B cell (primary cell): ENCODE measurements around the gene IL26. TPM values are rescaled to one million over a fixed set of nuclear protein-coding genes. Genes with fewer than 3 reads are reported as not detected.

Experiments
- ATAC-seq: fragments of 200-7000 bp; cut with Tn5 transposase; one replicate; pipeline ENCODE4 v1.10.0; 2021; ENCODE audit warnings: low read depth, mild to moderate bottlenecking, moderate number of reproducible peaks, moderate library complexity
- CTCF ChIA-PET: fragments of 350-600 bp; sonication (Branson Sonifier 250); formaldehyde crosslinking; loops from one replicate; lab custom pipeline; 2021; ENCODE audit warnings: antibody characterized with exemption, inconsistent platforms; lab: Charles Lee
- POLR2A ChIA-PET: fragments of 350-600 bp; sonication (Branson Sonifier 250); formaldehyde crosslinking; loops from one replicate; lab custom pipeline; 2021; ENCODE audit warnings: antibody characterized with exemption; lab: Charles Lee
- DNase-seq: peaks from one replicate; pipeline ENCODE4 v3.0.0; 2013
- H2AFZ ChIP-seq: 2 replicates; pipeline ENCODE4 v1.6.1; 2012; ENCODE audit warnings: mild to moderate bottlenecking, low read depth, low read length; ENCODE audit not compliant: insufficient read depth, poor library complexity, severe bottlenecking
- H3K27ac ChIP-seq, 2 donors: 1 replicate in 1 of 2; 2 replicates in 1 of 2; pipeline ENCODE4 v1.5.1; 2012 to 2013; ENCODE audit warnings: low read length in 2 of 2, mild to moderate bottlenecking in 2 of 2, moderate library complexity in 1 of 2
- H3K27me3 ChIP-seq, 4 experiments: fragments of 200-600 bp in 1 of 4; sonication (generic) in 1 of 4; replicated peaks in 1 of 4; 1 replicate in 2 of 4; 2 replicates in 2 of 4; pipeline versions ENCODE4 v1.6.1 to v1.7.0; 2013 to 2016; ENCODE audit warnings: low read length in 3 of 4, mild to moderate bottlenecking in 2 of 4, mixed read lengths in 1 of 4, moderate library complexity in 1 of 4; ENCODE audit not compliant: insufficient read depth in 4 of 4, control insufficient read depth in 3 of 4; ENCODE audit errors: control extremely low read depth in 1 of 4
- H3K36me3 ChIP-seq, 2 experiments: replicated peaks in 1 of 2; 1 replicate in 1 of 2; 2 replicates in 1 of 2; pipeline versions ENCODE4 v1.6.1 to v1.7.1; 2013; ENCODE audit warnings: low read length in 1 of 2; ENCODE audit not compliant: insufficient read depth in 2 of 2, control insufficient read depth in 1 of 2; ENCODE audit errors: control extremely low read depth in 1 of 2, extremely low read depth in 1 of 2
- H3K4me1 ChIP-seq, 2 donors: fragments of 200-600 bp in 1 of 2; sonication (generic) in 1 of 2; 1 replicate in 1 of 2; 2 replicates in 1 of 2; pipeline versions ENCODE4 v1.5.1 to v1.6.1; 2013 to 2017; ENCODE audit warnings: low read length in 2 of 2; ENCODE audit not compliant: control insufficient read depth in 2 of 2, insufficient read depth in 2 of 2
- H3K4me2 ChIP-seq: replicated peaks from 2 replicates; pipeline ENCODE3; 2012; ENCODE audit warnings: mild to moderate bottlenecking, low read depth, low read length; ENCODE audit not compliant: poor library complexity, severe bottlenecking
- H3K4me3 ChIP-seq, 5 experiments: fragments of 200-600 bp in 1 of 5; sonication (generic) in 1 of 5; 1 replicate in 3 of 5; 2 replicates in 2 of 5; pipeline versions ENCODE4 v1.5.1 to v1.7.0; 2011 to 2016; ENCODE audit warnings: low read length in 4 of 5, mild to moderate bottlenecking in 4 of 5, low read depth in 2 of 5, control low read depth in 1 of 5, moderate library complexity in 1 of 5; ENCODE audit not compliant: insufficient read depth in 1 of 5; ENCODE audit errors: control extremely low read depth in 1 of 5, extremely low read depth in 1 of 5
- H3K79me2 ChIP-seq: fragments of 200-600 bp; sonication (generic); one replicate; pipeline ENCODE4 v1.6.0; 2016; ENCODE audit warnings: low read length; ENCODE audit not compliant: control insufficient read depth, insufficient read depth
- H3K9ac ChIP-seq: fragments of 200-600 bp; sonication (generic); 2 replicates; pipeline ENCODE4 v1.6.1; 2017; ENCODE audit warnings: mild to moderate bottlenecking, low read length, moderate library complexity
- H3K9me3 ChIP-seq, 3 donors: one replicate each; pipeline versions ENCODE4 v1.6.1 to v1.7.1; 2013; ENCODE audit warnings: low read length in 2 of 3; ENCODE audit not compliant: control insufficient read depth in 2 of 3, insufficient read depth in 1 of 3; ENCODE audit errors: control extremely low read depth in 1 of 3
- H4K20me1 ChIP-seq: 2 replicates; pipeline ENCODE4 v1.6.0; 2012; ENCODE audit warnings: mild to moderate bottlenecking, low read length; ENCODE audit not compliant: insufficient read depth, control insufficient read depth, poor library complexity, severe bottlenecking
- H3K27ac Mint-ChIP-seq: one replicate; pipeline ENCODE4 v1.8.0; 2021; ENCODE audit warnings: mixed read lengths
- H3K27me3 Mint-ChIP-seq: one replicate; pipeline ENCODE4 v1.8.0; 2021; ENCODE audit warnings: mixed read lengths
- H3K4me1 Mint-ChIP-seq: one replicate; pipeline ENCODE4 v1.8.0; 2021; ENCODE audit warnings: mixed read lengths
- H3K4me3 Mint-ChIP-seq: one replicate; pipeline ENCODE4 v1.8.0; 2021; ENCODE audit warnings: mixed read lengths
- H3K9me3 Mint-ChIP-seq: one replicate; pipeline ENCODE4 v1.8.0; 2022; ENCODE audit warnings: mixed read lengths; ENCODE audit not compliant: insufficient read depth
- CTCF ChIP-seq: fragments of 200-600 bp; IDR thresholded peaks from one replicate; pipeline ENCODE4 v1.8.0; 2022; ENCODE audit warnings: antibody characterized with exemption, mild to moderate bottlenecking
- EZH2 ChIP-seq: IDR thresholded peaks from 2 replicates; pipeline ENCODE4 v1.6.1; 2012; ENCODE audit warnings: borderline replicate concordance, low read depth, mild to moderate bottlenecking, moderate library complexity, low read length; ENCODE audit not compliant: insufficient read depth, poor library complexity, severe bottlenecking
- WGBS: methylation state at CpG from one replicate; pipeline ENCODE4 v1.1.5; 2013; ENCODE audit warnings: missing lambda C conversion rate; ENCODE audit not compliant: insufficient coverage; 5-methylcytosine and 5-hydroxymethylcytosine counted together
- intact Hi-C: fragments of 100-400 bp; cut with micrococcal nuclease; formaldehyde crosslinking; loops from one replicate; pipeline ENCODE4 v1.10.0; 2022
- polyA plus RNA-seq: library from polyadenylated mRNA; depleted of rRNA; stranded (reverse); fragments of >200 nt; gene quantifications from 2 replicates; pipeline ENCODE4 v1.2.3, GENCODE V29; 2012
- total RNA-seq, 2 donors: library from RNA; stranded (reverse); fragments of 120-200 nt in 1 of 2; gene quantifications; 1 replicate in 1 of 2; 2 replicates in 1 of 2; pipeline versions ENCODE4 v1.2.3 to v1.2.4, GENCODE V29; 2013 to 2022

Gene IL26
- total and polyA plus RNA-seq, 2 donors (not counting 1 experiment from before 2014, with no cell fraction given), result not detected

GRCh38 chr12:68264158-68264855 lies 38.7 kb upstream of the IL26 start:
- H3K27me3 Mint-ChIP-seq, result peaks cover 12% of the 10 kb centered on the region
- H3K4me3 Mint-ChIP-seq, result no peak overlapping the region
- H3K27me3 ChIP-seq, result peaks cover 0 to 4% (median 0%) of the 10 kb centered on the region in 4 experiments
- no peaks in the 10 kb centered on the region for H3K4me1 ChIP-seq
- no peak overlapping the region for H3K4me3 ChIP-seq
- no peaks in the 10 kb centered on the region for H3K9me3 Mint-ChIP-seq
- CTCF ChIA-PET, result no interaction called here
- no peak for ATAC-seq
- POLR2A ChIA-PET, result interaction anchor here (0.6 kb wide), 1 partner anchor 20 kb away, joined by 3 read pairs; no protein-coding TSS in a partner anchor
- no peak overlapping the region for H3K27ac ChIP-seq
- no peaks in the 10 kb centered on the region for H3K4me1 Mint-ChIP-seq
- H3K4me2 ChIP-seq, result no peak overlapping the region
- DNase-seq, result no peak
- no peaks in the 10 kb centered on the region for H3K79me2 ChIP-seq
- H3K9me3 ChIP-seq, result no peaks in the 10 kb centered on the region
- no peaks in the 10 kb centered on the region for H3K36me3 ChIP-seq
- TF ChIP-seq EZH2 (no peak), CTCF (no peak)
- no peak overlapping the region for H3K9ac ChIP-seq
- H3K27ac Mint-ChIP-seq, result no peak overlapping the region
- WGBS, result 89% methylated on average over 1 of the region's 7 CpGs
- intact Hi-C loops, result no loop called here
- H2AFZ ChIP-seq, result no peak overlapping the region
- H4K20me1 ChIP-seq, result no peaks in the 10 kb centered on the region

GRCh38 chr12:68263366-68263765 lies 37.8 kb upstream of the IL26 start:
- POLR2A ChIA-PET, result no interaction called here
- Histone ChIP-seq H3K27me3 (peaks cover 0 to 4% (median 0%) of the 10 kb centered on the region in 4 experiments), H3K79me2 (no peaks in the 10 kb centered on the region), H2AFZ (no peak overlapping the region), H3K36me3 (no peaks in the 10 kb centered on the region), H3K4me3 (no peak overlapping the region), H3K27ac (no peak overlapping the region), H3K9ac (no peak overlapping the region), H3K9me3 (no peaks in the 10 kb centered on the region), H3K4me2 (no peak overlapping the region), H4K20me1 (no peaks in the 10 kb centered on the region), H3K4me1 (no peaks in the 10 kb centered on the region)
- intact Hi-C loops, result no loop called here
- no CpG with 5 or more reads among the region's 1 CpG for WGBS
- CTCF ChIA-PET, result no interaction called here
- no peaks in the 10 kb centered on the region for H3K9me3 Mint-ChIP-seq
- H3K4me3 Mint-ChIP-seq, result no peak overlapping the region
- no peak for TF ChIP-seq EZH2
- no peak for TF ChIP-seq CTCF
- H3K4me1 Mint-ChIP-seq, result no peaks in the 10 kb centered on the region
- DNase-seq (no peak), ATAC-seq (no peak)
- peaks cover 16% of the 10 kb centered on the region for H3K27me3 Mint-ChIP-seq
- H3K27ac Mint-ChIP-seq, result no peak overlapping the region
